ENCODE results near the gene STX5. TPM values are rescaled to one million over a fixed set of nuclear protein-coding genes. Genes with fewer than 3 reads are reported as not detected.

The STX5 gene
- total RNA-seq, 4 donors from 2014 or later: 25.9 to 39.1 (median 29.2) TPM

GRCh38 chr11:62805076-62805892, 26.6 kb downstream of the STX5 start, which contains the start of gene NXF1:
TSS of gene NXF1 (minus strand) at chr11:62805440. CDS start at chr11:62805356, 84 bp downstream.
- H3K4me3 ChIP-seq: peak within 1 kb of the TSS; percentile 61 to 98 (median 83)
- H3K36me3 ChIP-seq: peaks cover 0 to 45% (median 6%) of the 10 kb centered on the region in 3 donors
- peak; percentile 94 to 95 for DNase-seq (ENCODE audit: low spot score in 2 of 2)
- peak within 1 kb of the TSS; percentile 92 to 95 (median 94) for H3K27ac ChIP-seq
- H3K9me3 ChIP-seq: no peaks in the 10 kb centered on the region
- TF ChIP-seq CTCF (IDR thresholded peaks at IDR 0.05) (peak in 3 of 5 experiments; percentile 13 to 57 (median 47)), POLR2A (IDR thresholded peaks at IDR 0.05) (peak; percentile 98 to 100), EP300 (IDR thresholded peaks at IDR 0.05) (peak; percentile 98 to 100)
- peaks cover 0 to 39% (median 16%) of the 10 kb centered on the region in 4 donors for H3K4me1 ChIP-seq
- 1 to 3% methylated on average over 19 to 26 of the region's 77 CpGs for WGBS, 2 donors
- H3K27me3 ChIP-seq: no peaks in the 10 kb centered on the region

GRCh38 chr11:62804310-62805075, 27.4 kb downstream of the STX5 start:
- no peaks in the 10 kb centered on the region for H3K27me3 ChIP-seq

DNA sequence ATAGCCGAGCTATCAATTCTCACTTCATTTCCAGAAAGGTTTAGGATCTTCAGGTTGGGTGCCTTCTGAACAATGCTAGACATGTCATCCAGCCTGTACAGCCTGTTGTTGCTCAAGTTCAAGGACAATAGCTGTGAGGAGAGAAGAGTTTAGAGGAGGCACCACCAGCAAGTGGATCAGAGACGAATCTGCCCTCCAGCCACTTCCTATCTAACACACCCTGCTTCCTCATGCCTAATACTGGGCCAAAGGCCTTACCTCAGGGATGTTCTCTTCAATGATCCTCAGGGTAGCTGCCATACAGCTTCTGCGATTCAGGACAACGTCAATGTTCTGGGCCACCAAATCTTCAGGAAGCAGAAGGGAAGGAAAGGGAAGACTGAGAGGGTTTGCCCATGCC, 30.8 kb downstream of the STX5 start:
- no peaks in the 10 kb centered on the region for H3K9me3 ChIP-seq
- no peak overlapping the region for H3K27ac ChIP-seq
- H3K4me3 ChIP-seq: no peak overlapping the region
- H3K4me1 ChIP-seq: peaks cover 0 to 29% (median 14%) of the 10 kb centered on the region in 4 donors
- DNase-seq (ENCODE audit: low spot score in 2 of 2): no peak
- H3K27me3 ChIP-seq: no peaks in the 10 kb centered on the region
- peaks cover 10 to 75% (median 31%) of the 10 kb centered on the region in 3 donors for H3K36me3 ChIP-seq
- TF ChIP-seq CTCF (IDR thresholded peaks at IDR 0.05): no peak
- TF ChIP-seq EP300 (IDR thresholded peaks at IDR 0.05): no peak
- TF ChIP-seq POLR2A (IDR thresholded peaks at IDR 0.05): no peak
- WGBS, 2 donors: 86 to 89% methylated on average over 4 of the region's 4 CpGs

More at GRCh38 chr11:62804310-62805075, 27.4 kb downstream of the STX5 start:
- Histone ChIP-seq H3K9me3 (no peaks in the 10 kb centered on the region), H3K36me3 (peaks cover 4 to 53% (median 6%) of the 10 kb centered on the region in 3 donors), H3K27ac (peak overlapping the region; percentile 92 to 95 (median 94)), H3K4me3 (peak overlapping the region; percentile 61 to 98 (median 83)), H3K4me1 (peaks cover 0 to 39% (median 16%) of the 10 kb centered on the region in 4 donors)
- TF ChIP-seq EP300 (IDR thresholded peaks at IDR 0.05): peak in 1 of 2 donors; percentile 4
- TF ChIP-seq CTCF (IDR thresholded peaks at IDR 0.05): no peak
- 1 to 2% methylated on average over 13 to 14 of the region's 14 CpGs for WGBS, 2 donors
- peak in 1 of 2 donors; percentile 25 for DNase-seq (ENCODE audit: low spot score in 2 of 2)

DNA sequence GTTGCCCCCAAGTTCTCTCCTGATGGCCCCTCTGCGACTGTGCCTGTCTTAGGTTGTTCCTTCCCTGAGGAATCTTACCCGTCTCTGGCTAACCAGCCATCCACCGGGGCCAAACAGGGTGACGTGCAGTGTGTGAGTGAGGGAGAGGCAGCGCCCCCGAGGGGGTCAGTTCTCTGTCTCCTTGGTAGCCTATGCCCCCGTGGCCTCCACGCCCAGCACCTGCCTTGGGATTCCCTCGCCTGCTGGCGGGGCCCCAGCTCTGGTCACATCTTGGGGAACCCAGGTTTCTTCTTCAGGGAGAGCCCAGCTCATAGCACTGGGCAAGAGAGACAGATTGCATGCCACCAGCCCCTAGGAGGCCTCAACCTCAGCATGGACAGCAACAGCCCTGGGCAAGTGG, 32.4 kb downstream of the STX5 start:
- H3K4me3 ChIP-seq: no peak overlapping the region
- no peak overlapping the region for H3K27ac ChIP-seq
- H3K36me3 ChIP-seq: peaks cover 14 to 91% (median 45%) of the 10 kb centered on the region in 3 donors
- no peaks in the 10 kb centered on the region for H3K9me3 ChIP-seq
- peaks cover 0 to 23% (median 12%) of the 10 kb centered on the region in 4 donors for H3K4me1 ChIP-seq
- WGBS, 2 donors: 92 to 93% methylated on average over 7 to 10 of the region's 10 CpGs
- H3K27me3 ChIP-seq: no peaks in the 10 kb centered on the region
- no peak for DNase-seq (ENCODE audit: low spot score in 2 of 2)
- TF ChIP-seq POLR2A (IDR thresholded peaks at IDR 0.05) (no peak), CTCF (IDR thresholded peaks at IDR 0.05) (no peak)

All from tibial nerve (tissue), 4 donors.